ENCODE data around the gene TPRN.
A peak's percentile ranks its signal among the peaks of the same experiment; 100 is the strongest.

Gene TPRN

GRCh38 chr9:137236238-137236935 lies 35.8 kb upstream of the TPRN start:
- peak; percentile 77 for DNase-seq

GRCh38 chr9:137235424-137236237 lies 35.1 kb upstream of the TPRN start:
- DNase-seq = no peak

GRCh38 chr9:137234758-137235423 lies 34.4 kb upstream of the TPRN start:
- no peak for DNase-seq

- DNase-seq = no peak
Measured at GRCh38 chr9:137234055-137234697, 33.6 kb upstream of the TPRN start.

- no peak for DNase-seq
Measured at GRCh38 chr9:137233143-137233980, 32.8 kb upstream of the TPRN start.

DNA sequence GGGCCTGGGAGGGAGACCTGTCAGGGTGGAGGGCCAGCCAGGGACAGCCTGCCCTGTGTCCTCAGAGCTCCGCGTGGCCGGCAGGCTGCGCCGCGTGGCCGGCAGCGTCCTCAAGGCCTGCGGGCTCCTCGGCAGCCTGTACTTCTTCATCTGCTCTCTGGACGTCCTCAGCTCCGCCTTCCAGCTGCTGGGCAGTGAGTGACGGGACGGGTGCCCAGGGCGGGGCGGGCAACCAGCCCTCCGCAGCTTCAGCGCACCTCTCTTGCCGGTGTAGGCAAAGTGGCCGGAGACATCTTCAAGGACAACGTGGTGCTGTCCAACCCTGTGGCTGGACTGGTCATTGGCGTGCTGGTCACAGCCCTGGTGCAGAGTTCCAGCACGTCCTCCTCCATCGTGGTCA lies 32.0 kb upstream of the TPRN start:
- no peak for DNase-seq

- DNase-seq = no peak
Measured at GRCh38 chr9:137232101-137232500, 31.6 kb upstream of the TPRN start.

GRCh38 chr9:137231372-137232039 lies 31.0 kb upstream of the TPRN start:
- no peak for DNase-seq

- DNase-seq = no peak
Measured at GRCh38 chr9:137230705-137231371, 30.3 kb upstream of the TPRN start, which contains the start of gene SLC34A3. Gene SLC34A3, plus strand, starts transcription at chr9:137230901. Its CDS starts 802 bp downstream, at chr9:137231703.

DNA sequence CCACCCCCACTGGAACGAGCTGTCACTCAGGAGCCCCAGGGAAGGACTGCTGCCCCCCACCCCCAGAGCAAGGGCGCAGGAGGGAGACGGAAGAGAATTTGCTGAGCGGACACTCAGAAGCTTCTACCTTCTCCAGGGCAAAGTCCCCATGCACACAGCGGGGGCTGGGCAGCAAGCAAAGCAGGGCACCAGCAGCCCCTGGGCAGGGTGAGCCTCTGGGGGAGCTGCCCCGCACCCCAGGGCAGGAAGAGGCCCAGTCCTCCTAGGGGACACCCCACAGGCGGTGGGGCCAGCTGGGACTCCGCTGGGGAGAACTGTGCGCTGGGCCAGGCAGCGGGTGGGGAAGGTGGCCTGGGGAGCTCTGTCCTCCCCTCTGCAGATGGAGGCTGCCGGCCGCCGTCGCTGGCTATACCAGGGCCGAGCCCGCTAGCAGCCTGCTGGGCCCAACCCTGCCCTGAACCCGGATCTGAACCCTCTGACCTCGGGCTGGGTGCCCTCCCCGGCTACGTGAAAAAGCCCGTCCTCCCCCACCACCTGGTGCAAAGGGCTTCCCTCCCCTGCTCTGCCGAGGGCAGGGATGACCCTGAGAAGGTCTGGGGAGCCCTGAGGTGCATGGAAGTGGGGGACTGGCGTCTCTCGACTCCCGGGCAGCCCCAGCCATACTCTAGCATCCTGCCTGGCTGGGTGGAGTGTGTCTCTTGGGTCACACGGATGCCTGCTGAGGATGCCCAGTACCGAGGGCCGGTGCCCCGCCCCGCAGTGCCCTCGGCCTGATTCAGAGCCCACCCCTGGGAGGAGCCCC lies 29.6 kb upstream of the TPRN start:
- DNase-seq = no peak

- no peak for DNase-seq
Measured at GRCh38 chr9:137228968-137229896, 28.7 kb upstream of the TPRN start.

DNA sequence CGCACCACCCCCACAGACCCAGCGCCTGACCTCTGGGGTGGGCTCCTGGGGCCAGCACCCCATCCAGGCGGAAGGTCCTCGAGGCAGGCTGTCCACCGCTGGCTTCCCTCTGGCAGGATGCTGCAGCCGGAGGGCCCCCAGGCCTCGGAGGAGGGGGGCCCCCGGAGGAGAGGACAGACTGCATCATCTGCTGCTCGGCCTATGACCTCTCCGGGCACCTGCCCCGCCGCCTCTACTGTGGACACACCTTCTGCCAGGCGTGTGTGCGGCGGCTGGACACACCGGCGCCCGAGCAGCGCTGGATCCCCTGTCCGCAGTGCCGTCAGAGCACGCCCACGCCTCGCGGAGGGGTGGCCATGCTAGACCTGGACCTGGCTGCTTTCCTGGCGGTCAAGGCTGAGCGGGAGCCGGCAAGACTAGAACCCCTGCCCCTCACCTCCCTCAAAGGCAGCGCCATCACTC lies 28.0 kb upstream of the TPRN start:
- no peak for DNase-seq

DNA sequence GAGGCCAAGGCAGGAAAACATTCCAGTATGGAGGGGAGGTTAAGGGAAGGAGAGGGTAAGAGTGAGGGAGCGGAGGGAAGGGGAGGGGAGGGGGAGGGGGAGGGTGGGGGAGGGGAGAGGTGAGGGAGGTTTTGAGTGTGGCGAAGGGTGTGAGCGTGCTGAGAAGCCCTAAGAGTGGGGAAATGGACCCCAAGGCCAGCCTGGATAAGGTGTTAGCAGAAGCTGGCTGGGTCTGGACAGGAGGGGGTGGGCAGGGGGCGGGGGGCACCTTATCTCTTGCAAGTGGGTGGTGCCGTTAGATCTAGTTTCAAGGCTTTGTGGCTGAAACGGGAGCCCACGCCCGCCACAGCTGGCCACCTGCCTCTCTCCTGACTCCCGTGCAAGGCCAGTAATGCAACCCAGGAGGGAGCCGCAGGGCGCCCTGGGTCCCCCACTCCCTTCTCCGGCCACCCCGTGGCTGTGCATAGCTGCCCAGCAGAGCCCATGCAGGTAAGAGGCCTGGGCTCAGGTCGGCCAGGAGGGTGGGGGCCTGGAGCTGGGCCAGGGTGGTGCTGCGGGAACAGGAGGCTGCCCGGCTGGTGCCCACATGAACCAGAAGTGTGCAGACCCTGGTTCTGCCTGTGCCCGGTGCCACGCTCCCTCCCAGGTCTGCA lies 27.4 kb upstream of the TPRN start:
- no peak for DNase-seq

DNA sequence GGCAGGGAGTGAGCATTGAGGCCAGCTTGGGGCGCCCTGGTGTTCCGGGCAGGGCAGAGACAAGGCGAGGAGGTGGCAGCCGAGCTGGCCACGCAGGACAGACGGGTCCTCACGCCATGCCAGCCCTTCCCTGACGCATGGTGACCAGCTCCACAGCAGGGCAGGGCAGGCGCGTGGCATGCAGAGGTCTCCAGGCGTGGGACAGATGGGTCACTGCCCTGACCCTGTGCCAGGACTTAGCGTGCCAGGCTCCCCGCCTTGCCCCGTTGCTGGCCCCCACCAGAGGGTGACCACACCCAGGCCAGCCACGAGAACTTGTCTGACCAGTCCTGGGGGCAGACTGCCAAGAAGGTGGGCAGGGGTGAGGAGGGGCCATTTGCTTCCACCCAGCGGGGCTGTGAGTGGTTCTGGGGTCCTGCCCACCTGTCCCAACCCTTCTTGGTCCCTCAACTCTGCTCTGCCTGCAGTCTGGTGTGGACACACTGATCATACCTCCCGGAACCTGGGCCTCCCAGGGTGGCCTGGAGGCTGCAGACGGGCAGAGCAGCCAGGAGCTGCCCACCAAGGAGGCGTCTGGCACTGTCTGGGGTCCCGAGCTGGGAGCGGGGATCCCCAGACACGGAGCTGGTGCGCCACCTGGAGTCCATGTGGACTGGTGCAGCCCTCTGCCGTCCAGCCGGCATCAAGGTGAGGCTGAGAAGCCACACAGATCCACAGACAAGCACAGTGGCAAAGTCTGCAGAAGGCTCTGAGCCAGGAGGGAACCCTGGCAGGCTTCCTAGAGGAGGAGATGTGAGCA lies 26.7 kb upstream of the TPRN start, which contains the start of gene RNF224:
Gene RNF224, plus strand, starts transcription at position 449 of the 799 bp plus-strand sequence. CDS start 834 bp downstream, outside the sequence.
- peak; percentile 42 for DNase-seq

- DNase-seq = no peak
Measured at GRCh38 chr9:137226338-137227053, 26.0 kb upstream of the TPRN start.

DNA sequence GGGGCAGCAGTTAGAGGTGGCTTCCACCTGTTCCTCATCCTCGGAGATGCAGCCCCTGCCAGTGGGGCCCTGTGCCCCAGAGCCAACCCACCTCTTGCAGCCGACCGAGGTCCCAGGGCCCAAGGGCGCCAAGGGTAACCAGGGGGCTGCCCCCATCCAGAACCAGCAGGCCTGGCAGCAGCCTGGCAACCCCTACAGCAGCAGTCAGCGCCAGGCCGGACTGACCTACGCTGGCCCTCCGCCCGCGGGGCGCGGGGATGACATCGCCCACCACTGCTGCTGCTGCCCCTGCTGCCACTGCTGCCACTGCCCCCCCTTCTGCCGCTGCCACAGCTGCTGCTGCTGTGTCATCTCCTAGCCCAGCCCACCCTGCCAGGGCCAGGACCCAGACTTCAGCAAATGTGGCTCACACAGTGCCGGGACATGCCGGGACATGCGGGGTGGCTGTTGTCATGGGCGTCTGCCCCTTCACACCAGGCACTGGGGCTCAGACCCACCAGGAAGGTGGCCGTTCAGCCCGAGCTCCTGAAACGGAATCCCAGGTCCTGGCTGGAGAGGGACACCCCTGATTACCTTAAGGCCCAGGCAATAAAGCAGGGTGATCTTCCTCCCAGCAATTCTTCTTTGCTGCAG lies 25.3 kb upstream of the TPRN start:
- DNase-seq = no peak

All from NCI-H510A (cell line).